ENCODE results near the gene FAM222A. TPM values are rescaled to one million over a fixed set of nuclear protein-coding genes. Genes with fewer than 3 reads are reported as not detected.

Gene FAM222A
- total RNA-seq, 1 experiment from 2014 or later = 2.8 TPM

DNA sequence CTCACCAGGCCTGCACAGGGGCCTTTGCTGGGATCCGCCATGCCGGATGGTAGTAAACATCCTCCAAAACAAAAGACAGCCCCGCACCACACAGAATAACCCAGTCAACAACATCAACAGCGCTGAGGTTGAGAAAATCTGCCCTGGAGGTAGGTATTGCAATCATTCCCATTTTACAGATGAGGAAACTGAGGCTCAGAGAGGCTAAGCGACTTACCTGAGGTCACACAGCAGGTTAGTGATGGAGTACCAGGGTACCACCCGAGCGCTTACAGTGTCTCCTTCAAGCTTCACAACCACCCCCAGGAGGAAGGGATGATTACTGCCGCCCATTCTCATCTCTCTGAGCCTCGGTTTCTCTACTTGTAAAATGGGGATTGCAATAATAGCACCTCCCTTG, 104.6 kb downstream of the FAM222A start:
- Histone ChIP-seq H3K27me3 (ENCODE audit: insufficient read depth, low read length) (no peaks in the 10 kb centered on the region), H4K8ac (replicated peaks; ENCODE audit: insufficient read length, low read depth, low read length) (no peak overlapping the region), H3T11ph (ENCODE audit: low read length) (no peak overlapping the region), H4K91ac (ENCODE audit: insufficient read length, low read depth, low read length) (no peak overlapping the region), H2BK5ac (ENCODE audit: insufficient read length, low read length) (no peak overlapping the region), H4K5ac (ENCODE audit: insufficient read length, low read depth, low read length) (no peak overlapping the region), H2AFZ (ENCODE audit: low read length) (no peak overlapping the region), H3K56ac (ENCODE audit: insufficient read length, low read depth, low read length) (no peak overlapping the region), H3K14ac (ENCODE audit: insufficient read depth, low read length) (no peak overlapping the region), H3K18ac (ENCODE audit: insufficient read length, low read depth, low read length) (no peak overlapping the region), H3K79me2 (ENCODE audit: insufficient read depth, low read length) (no peaks in the 10 kb centered on the region), H3K9me3 (ENCODE audit: control insufficient read depth, low read depth, low read length) (no peaks in the 10 kb centered on the region), H3K23ac (ENCODE audit: insufficient read length, low read depth, low read length) (no peak overlapping the region), H2AK5ac (ENCODE audit: insufficient read length, low read length) (no peak overlapping the region), H3K27ac (ENCODE audit: insufficient read length, low read depth, low read length) (no peak overlapping the region), H3K4me1 (ENCODE audit: insufficient read depth, low read length) (no peaks in the 10 kb centered on the region), H2BK120ac (ENCODE audit: low read depth, low read length, poor library complexity, severe bottlenecking) (no peak overlapping the region), H2BK12ac (ENCODE audit: insufficient read length, low read depth, low read length) (no peak overlapping the region), H2BK20ac (ENCODE audit: low read depth, low read length, poor library complexity, severe bottlenecking) (no peak overlapping the region), H3K4me2 (ENCODE audit: insufficient read depth, insufficient read length, low read length) (no peak overlapping the region), H3K79me1 (ENCODE audit: insufficient read depth, low read depth, low read length, poor library complexity, severe bottlenecking) (no peaks in the 10 kb centered on the region), H3K4ac (ENCODE audit: low read depth, low read length) (no peak overlapping the region), H2BK15ac (ENCODE audit: low read depth, low read length) (no peak overlapping the region), H4K20me1 (ENCODE audit: control insufficient read depth, insufficient read depth, insufficient read length) (peaks cover 2% of the 10 kb centered on the region), H3K23me2 (ENCODE audit: insufficient read length, low read depth, low read length, poor library complexity, severe bottlenecking) (no peaks in the 10 kb centered on the region), H3K9ac (ENCODE audit: extremely low read depth, insufficient read length, low read length) (no peak overlapping the region)
- no peak overlapping the region for H3K4me3 Mint-ChIP-seq
- no peak overlapping the region for H3K27ac Mint-ChIP-seq
- H3K4me1 Mint-ChIP-seq = peaks cover 15 to 20% of the 10 kb centered on the region in 2 experiments
- no peak for DNase-seq
- TF ChIP-seq, protein P1, sequence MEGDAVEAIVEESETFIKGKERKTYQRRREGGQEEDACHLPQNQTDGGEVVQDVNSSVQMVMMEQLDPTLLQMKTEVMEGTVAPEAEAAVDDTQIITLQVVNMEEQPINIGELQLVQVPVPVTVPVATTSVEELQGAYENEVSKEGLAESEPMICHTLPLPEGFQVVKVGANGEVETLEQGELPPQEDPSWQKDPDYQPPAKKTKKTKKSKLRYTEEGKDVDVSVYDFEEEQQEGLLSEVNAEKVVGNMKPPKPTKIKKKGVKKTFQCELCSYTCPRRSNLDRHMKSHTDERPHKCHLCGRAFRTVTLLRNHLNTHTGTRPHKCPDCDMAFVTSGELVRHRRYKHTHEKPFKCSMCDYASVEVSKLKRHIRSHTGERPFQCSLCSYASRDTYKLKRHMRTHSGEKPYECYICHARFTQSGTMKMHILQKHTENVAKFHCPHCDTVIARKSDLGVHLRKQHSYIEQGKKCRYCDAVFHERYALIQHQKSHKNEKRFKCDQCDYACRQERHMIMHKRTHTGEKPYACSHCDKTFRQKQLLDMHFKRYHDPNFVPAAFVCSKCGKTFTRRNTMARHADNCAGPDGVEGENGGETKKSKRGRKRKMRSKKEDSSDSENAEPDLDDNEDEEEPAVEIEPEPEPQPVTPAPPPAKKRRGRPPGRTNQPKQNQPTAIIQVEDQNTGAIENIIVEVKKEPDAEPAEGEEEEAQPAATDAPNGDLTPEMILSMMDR (conservative IDR thresholded peaks at IDR 0.05) = no peak
- H3K9me3 Mint-ChIP-seq = no peaks in the 10 kb centered on the region
- no peaks in the 10 kb centered on the region for H3K27me3 Mint-ChIP-seq (ENCODE audit: low read depth)
- H3K36me3 Mint-ChIP-seq (ENCODE audit: insufficient read depth in 1 of 3, low read depth in 3 of 3) = no peaks in the 10 kb centered on the region
- no CpG with 5 or more reads among the region's 9 CpGs for WGBS (ENCODE audit: extremely low coverage, insufficient read length, low lambda C conversion rate)

Data from H9 (cell line).